NCI-H1436 treated with DMSO at 0.1 percent for 48 hours (cell line): Measurements from ENCODE around the gene TEN1.
A peak's percentile ranks its signal among the peaks of the same experiment; 100 is the strongest.

ENCODE experiments used
- DNase-seq: peaks from one replicate; lab custom pipeline; 2025; lab: John Stamatoyannopoulos, UW

TEN1 gene

DNA sequence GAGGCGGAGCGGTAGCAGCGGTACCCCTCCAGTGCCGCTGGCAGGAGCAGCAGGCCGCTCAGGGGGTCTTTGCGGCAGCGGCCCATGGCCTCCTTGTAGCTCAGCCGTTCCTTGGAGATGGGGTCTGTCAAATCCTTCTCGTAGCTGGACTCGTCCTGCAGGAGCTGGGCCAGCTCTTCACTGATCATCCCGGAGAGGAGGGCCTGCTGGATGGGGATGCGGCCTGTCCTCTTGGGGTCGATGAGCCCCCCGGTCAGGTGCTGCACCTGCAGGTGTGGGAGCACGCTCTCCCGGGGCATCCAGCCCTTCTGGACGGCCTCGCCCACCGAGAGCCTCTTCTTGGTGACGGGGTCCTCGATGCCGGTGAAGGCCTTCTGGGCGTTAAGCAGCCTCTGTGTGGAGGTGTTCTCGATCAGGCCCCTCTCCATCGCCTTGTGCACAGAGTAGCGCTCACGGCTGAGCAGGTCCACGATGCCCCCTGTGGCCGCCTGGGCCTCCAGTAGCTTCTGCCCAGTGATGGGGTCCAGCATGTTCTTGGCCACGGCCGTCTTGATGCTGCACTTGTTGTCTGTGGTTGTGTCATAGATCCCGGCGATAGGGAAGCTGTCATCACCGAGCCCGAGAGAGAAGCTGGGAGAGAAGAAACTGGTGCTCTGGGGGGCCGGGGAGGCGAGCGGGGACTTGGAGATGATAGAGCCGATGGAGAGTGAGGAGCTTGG lies 28.2 kb downstream of the TEN1 start:
- DNase-seq: no peak

- DNase-seq: no peak
Measured at GRCh38 chr17:76007850-76008165, 28.8 kb downstream of the TEN1 start.

DNA sequence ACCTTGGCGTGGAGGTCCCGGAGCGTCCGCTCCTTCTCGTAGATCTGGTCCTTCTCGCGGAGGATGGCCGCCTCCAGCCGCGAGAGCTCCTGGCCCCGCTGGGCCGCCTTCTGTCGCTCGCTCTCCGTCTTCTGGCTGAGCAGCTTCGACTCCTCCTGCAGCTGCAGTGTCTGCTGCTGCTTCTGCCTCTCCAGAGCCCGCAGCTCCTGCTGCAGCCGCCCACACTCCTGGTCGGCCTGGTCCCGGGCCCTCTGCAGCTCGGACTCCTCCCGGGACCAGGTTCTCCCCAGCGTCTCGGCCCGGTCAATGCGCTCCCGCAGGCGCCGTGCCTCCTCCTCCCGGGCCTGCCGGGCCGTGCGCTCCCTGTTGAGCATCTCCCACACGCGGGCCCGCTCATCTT lies 29.2 kb downstream of the TEN1 start:
- no peak for DNase-seq

- no peak for DNase-seq
Measured at GRCh38 chr17:76008630-76009425, 29.8 kb downstream of the TEN1 start.

- DNase-seq: no peak
Measured at GRCh38 chr17:76009447-76009846, 30.4 kb downstream of the TEN1 start.

- no peak for DNase-seq
Measured at GRCh38 chr17:76009969-76010661, 31.1 kb downstream of the TEN1 start.

DNA sequence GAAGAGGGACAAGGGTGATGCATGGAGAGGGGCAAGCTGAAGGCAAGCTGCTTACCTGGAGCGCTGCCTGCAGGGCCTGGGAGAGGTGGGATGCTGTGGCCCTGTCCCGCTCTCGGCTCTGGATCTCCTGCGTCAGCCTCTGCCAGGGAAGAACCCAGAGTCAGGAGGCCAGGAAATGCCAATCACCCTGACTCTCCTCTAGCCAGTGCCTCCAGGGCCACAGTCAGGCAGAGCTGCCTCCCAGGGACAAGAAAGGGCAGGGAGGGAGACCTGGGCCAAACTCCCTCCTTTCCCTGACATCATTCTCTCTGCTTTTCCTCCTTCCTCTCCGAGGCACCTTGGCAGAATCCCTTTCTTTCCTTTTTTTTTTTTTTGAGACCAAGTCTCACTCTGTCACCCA lies 32.9 kb downstream of the TEN1 start:
- DNase-seq: no peak

DNA sequence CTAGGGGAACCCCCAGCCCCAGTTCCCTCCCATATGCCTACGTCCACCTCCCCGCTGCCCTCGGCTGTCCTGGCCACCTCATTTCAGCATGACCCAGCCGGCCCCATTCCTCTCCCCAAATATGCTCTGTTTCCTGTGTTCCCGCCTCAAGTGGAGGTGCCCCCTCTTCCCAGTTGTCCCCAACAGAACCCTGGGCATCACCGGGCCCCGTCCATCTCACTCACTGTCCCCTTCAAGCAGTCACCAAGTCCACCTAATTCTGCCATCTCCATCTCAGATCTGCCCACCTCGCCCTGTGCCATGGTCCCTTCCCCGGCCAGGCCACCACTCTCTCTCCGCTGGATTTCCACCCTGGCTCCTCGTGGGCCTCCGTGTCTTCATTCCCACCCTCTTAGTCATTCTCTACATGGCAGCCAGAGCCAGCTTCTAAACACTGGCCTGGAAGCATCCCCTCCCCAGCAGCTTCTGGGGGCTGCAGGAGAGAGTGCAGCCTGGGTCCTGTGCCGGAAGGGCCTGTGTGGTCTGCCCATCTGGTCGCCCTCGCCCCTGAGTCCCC lies 34.4 kb downstream of the TEN1 start:
- no peak for DNase-seq

DNA sequence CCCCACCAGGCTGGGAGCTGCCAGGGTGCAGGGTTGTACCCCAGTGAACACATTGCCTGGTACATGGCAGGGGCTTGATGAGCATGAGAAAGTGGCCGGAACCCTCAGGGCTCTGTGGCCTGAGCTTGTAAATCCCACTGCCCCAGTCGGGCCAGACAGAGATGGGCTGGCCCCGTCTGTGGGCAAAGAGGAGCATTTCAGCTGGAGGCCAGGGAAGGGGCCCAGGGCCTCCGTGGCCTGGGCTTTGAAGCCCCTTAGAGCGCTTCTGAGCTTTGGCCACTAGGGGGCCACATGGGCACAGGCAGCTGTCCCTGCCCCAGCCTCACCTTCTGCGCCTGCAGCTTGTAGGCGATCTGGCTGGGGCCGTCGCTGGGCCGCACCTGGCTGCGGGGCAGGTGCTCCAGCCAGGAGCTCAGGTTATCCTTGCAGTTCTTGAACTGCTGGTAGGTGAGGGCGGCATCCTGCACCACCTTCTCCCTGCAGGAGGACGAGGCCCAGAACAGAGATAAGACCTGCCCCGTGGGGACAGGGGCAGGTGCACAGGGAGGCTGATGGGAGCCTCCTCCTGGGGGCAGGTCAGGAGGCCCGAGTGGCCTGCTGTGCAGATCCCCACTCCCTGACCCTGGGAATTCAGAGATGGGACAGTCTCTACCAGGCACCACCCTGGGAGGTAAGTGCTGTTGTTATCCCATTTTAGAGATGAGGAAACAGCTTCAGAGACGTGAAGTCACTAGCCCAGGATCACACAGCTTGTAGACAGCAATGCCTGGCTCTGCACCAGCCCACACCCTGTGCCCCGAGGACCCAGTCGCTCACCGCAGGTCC lies 35.3 kb downstream of the TEN1 start:
- DNase-seq: peak; percentile 44

DNA sequence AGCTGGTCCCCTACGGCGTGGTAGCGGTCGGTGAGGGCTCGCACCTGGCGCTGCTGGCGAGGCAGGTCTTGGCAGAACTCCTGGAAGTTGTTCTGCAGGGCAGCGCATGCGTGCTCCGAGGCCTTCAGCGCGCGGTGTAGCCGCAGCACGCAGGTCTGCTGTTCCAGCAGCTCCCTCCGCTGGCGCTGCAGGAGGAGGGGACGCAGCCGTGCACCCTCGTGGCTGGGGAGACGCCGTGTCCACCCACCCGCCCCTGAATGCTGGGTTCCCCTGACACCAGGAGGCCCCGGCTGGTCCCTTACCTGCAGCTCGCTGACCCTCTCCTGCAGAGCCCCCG lies 35.9 kb downstream of the TEN1 start:
- DNase-seq: peak; percentile 23

DNA sequence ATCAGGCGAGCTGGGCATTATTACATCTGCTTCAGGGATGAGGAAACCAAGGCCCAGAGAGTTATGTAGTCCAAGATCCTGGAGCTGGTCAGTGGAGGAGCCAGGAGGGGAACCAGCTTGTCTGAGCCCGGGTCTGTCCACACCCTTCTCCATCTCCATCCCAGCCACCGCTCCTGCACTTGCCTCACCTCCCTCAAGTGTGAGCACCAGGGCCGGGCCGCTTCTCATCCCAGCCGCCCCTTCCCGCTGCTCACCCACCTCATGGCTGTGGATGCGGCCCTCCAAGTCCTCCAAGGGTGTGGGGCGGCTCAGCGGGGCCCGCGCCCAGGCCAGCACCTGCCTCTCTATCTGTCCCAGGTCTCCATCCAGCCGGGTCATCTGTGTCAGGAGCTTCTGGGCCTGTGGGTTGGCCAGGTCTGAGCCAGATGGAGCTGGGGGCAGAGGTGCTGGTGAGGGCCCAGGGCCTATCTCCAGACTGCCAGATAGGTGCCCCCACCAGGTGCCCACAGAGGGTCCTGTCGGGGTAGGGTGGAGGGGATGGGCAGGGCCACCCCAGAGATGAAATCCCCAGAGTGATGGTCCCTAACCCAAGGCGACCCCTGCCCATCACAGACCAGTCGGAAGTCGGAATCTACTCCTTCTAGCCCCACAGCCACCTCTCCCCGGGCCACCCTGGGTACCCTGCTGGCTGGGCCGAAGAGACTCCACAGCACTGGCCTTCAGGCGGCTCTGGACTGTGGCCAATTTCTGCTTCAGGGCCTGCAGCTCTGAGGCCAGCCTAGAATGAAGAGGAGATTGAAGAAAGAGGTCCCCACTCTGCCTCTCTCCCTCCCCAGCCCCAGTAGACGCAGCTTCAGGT lies 38.7 kb downstream of the TEN1 start:
- DNase-seq: no peak

DNA sequence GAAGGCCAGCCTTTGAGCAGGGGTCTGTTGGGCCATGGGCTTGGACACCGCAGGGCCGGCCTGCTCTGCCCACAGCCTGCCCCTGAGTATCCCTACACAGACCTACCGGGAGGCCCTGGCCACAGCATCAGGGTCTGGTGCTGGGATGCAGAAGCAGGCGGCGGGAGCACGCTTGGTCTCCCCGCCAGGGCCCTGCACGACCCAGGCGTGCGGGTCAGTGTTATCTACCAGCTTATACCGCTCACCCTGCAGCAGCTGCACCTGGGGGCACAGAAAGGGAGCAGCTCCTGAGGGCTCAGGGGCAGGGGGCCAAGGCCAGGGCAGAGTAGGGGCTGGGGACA lies 39.3 kb downstream of the TEN1 start:
- DNase-seq: no peak

GRCh38 chr17:76018801-76019200 lies 39.8 kb downstream of the TEN1 start:
- no peak for DNase-seq

DNA sequence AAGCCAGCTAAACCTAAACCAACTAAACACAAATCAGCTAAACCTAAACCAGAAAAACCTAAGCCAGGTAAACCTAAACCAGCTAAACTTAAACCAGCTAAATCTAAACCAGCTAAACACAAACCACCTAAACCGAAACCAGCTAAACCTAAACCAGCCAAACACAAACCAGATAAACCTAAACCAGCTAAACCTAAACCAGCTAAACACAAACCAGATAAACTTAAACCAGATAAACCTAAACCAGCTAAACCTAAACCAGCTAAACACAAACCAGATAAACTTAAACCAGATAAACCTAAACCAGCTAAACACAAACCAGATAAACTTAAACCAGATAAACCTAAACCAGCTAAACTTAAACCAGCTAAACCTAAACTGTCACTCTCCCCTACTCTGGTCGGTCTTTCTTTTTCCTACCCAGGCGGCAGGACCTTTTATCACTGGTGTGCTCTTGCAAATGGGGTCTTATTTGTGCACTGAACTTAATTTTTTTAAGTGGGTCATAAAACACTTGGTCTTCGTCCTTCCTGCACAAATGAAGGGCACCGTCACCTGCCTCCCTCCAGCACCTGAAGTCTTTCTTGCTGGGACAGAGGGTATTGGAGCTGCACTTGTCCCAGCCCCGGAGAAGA lies 40.9 kb downstream of the TEN1 start:
- no peak for DNase-seq

- DNase-seq: no peak
Measured at GRCh38 chr17:76022285-76022684, 43.2 kb downstream of the TEN1 start.

GRCh38 chr17:76022973-76023899 lies 44.2 kb downstream of the TEN1 start:
- DNase-seq: no peak

GRCh38 chr17:76023900-76024237 lies 44.8 kb downstream of the TEN1 start:
- no peak for DNase-seq

DNA sequence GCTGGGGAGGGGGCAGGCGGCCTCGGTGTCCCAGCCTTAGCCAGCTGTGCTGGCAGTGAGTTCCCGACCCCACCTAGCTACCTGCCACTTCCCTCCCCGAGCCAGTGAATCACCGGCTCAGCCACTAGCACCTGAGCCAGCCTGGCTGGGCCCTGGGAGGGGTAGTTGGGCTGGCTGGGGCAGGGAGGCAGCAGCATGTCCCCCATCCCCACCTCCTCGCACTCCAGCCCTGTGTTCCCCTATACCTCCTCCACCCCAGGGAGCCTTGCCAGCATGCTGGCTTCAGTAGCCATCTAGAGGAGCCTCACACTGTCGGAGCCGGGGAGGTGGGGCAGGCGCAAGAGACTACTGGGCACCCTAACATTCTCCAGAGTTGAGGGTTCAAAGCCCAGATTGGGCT lies 45.3 kb downstream of the TEN1 start:
- no peak for DNase-seq

DNA sequence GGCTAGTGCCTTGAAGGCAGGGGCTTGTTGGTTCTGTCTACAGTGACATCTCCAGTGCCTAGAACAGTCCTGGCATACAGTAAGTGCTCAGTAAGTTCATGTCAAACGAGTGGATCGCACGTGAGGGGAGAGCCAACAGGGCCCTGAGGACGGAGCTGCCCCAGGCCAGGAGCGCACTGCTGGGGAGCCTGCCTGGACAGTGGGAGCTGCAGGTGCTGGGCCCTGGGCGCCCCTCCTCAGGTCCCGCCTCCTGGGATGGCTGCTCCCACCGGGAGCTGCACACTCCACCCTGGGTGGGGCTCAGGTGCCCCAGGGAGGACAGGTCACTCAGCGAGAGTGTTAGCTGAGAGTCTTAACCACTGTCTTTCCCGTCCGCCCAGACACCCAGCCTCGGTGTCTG lies 46.3 kb downstream of the TEN1 start:
- DNase-seq: no peak

DNA sequence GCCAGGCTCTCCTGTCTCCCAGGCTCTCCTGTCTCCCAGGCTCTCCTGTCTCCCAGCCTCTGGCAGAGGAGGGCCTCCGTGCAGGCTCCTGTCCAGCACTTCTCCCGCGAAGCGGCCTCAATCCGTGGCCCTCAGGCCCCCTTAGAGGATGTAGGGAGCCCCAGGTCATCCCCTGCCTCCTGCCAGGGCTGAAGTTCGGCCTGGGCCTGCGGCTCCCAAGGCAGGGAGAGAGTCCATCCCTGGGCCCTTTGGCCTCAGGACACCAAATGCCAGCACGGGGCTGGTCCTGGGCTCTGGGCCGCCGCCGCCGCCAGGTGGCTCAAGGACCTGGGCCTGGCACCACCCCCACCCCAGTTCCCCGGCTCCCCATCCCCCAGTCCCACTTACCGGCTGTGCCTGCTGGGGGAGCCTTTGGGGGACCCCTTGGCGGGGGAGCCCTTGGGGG lies 47.7 kb downstream of the TEN1 start:
- no peak for DNase-seq
